GM18868 (cell line): ENCODE data around the gene RAMACL.
A peak's percentile ranks its signal among the peaks of the same experiment; 100 is the strongest.

Experiments used
- ATAC-seq: cut with Tn5 transposase; IDR thresholded peaks from one replicate; pipeline ENCODE4 v1.9.1; 2021; ENCODE audit warnings: mild to moderate bottlenecking, moderate library complexity; ENCODE audit not compliant: unreplicated experiment

RAMACL gene

GRCh38 chr6:166580076-166581050, 6.1 kb downstream of the RAMACL start:
- no peak for ATAC-seq

GRCh38 chr6:166579237-166579850, 7.1 kb downstream of the RAMACL start:
- ATAC-seq = no peak

- no peak for ATAC-seq
Observed at GRCh38 chr6:166578536-166579236, 7.8 kb downstream of the RAMACL start.

- no peak for ATAC-seq
Observed at GRCh38 chr6:166575205-166575604, 11.3 kb downstream of the RAMACL start.

- ATAC-seq = no peak
Observed at GRCh38 chr6:166573511-166574216, 12.8 kb downstream of the RAMACL start.

- ATAC-seq = peak; percentile 87
Observed at GRCh38 chr6:166572370-166573261, 13.9 kb downstream of the RAMACL start.

GRCh38 chr6:166570929-166571713, 15.4 kb downstream of the RAMACL start:
- no peak for ATAC-seq

GRCh38 chr6:166569206-166569605, 17.3 kb downstream of the RAMACL start:
- ATAC-seq = no peak

GRCh38 chr6:166567813-166568212, 18.7 kb downstream of the RAMACL start:
- ATAC-seq = no peak

GRCh38 chr6:166567107-166567506, 19.4 kb downstream of the RAMACL start:
- no peak for ATAC-seq

- no peak for ATAC-seq
Observed at GRCh38 chr6:166566026-166567011, 20.2 kb downstream of the RAMACL start.

GRCh38 chr6:166565084-166565967, 21.2 kb downstream of the RAMACL start:
- no peak for ATAC-seq

- ATAC-seq = no peak
Observed at GRCh38 chr6:166563805-166564204, 22.7 kb downstream of the RAMACL start.

- no peak for ATAC-seq
Observed at GRCh38 chr6:166563200-166563599, 23.3 kb downstream of the RAMACL start.

- no peak for ATAC-seq
Observed at GRCh38 chr6:166562726-166563125, 23.8 kb downstream of the RAMACL start.

GRCh38 chr6:166561771-166562359, 24.6 kb downstream of the RAMACL start:
- no peak for ATAC-seq

- ATAC-seq = no peak
Observed at GRCh38 chr6:166560222-166560621, 26.3 kb downstream of the RAMACL start.
